CD14-positive monocyte (primary cell): ENCODE results near the gene ACSM3. TPM values are rescaled to one million over a fixed set of nuclear protein-coding genes. Genes with fewer than 3 reads are reported as not detected.

Source experiments
- DNase-seq, 3 donors: peaks; one replicate each; pipeline ENCODE4 v3.0.0-alpha.2; 2011 to 2022
- H2AFZ ChIP-seq: 2 replicates; pipeline ENCODE4 v1.6.0; 2012; ENCODE audit warnings: mild to moderate bottlenecking, low read depth, low read length, inconsistent platforms; ENCODE audit not compliant: insufficient read depth, poor library complexity, severe bottlenecking
- H3K27ac ChIP-seq, 2 donors: 1 replicate in 1 of 2; 2 replicates in 1 of 2; pipeline ENCODE4 v1.5.1; 2012 to 2013; ENCODE audit warnings: low read length in 2 of 2, control low read depth in 1 of 2, inconsistent platforms in 1 of 2, low read depth in 1 of 2, mild to moderate bottlenecking in 1 of 2
- H3K27me3 ChIP-seq, 2 donors: one replicate each; pipeline versions ENCODE4 v1.6.0 to v1.6.1; 2011 to 2013; ENCODE audit warnings: low read length in 2 of 2; ENCODE audit not compliant: control insufficient read depth in 2 of 2, insufficient read depth in 2 of 2
- H3K36me3 ChIP-seq, 2 donors: replicated peaks in 1 of 2; 1 replicate in 1 of 2; 2 replicates in 1 of 2; pipeline versions ENCODE4 v1.5.1 to v1.6.1; 2012 to 2013; ENCODE audit warnings: low read length in 2 of 2, control low read depth in 1 of 2, inconsistent platforms in 1 of 2, mild to moderate bottlenecking in 1 of 2; ENCODE audit not compliant: insufficient read depth in 2 of 2, control insufficient read depth in 1 of 2
- H3K4me1 ChIP-seq, 2 donors: 1 replicate in 1 of 2; 2 replicates in 1 of 2; pipeline versions ENCODE4 v1.5.1 to v1.6.1; 2012 to 2013; ENCODE audit warnings: low read length in 2 of 2, control low read depth in 1 of 2, inconsistent platforms in 1 of 2, mild to moderate bottlenecking in 1 of 2, moderate library complexity in 1 of 2; ENCODE audit not compliant: insufficient read depth in 2 of 2, control insufficient read depth in 1 of 2
- H3K4me2 ChIP-seq: replicated peaks from 2 replicates; pipeline ENCODE3; 2012; ENCODE audit warnings: low read length, moderate library complexity, mild to moderate bottlenecking; ENCODE audit not compliant: poor library complexity, severe bottlenecking; ENCODE audit errors: extremely low read depth
- H3K4me3 ChIP-seq, 3 experiments: fragments of 200-600 bp in 1 of 3; sonication (generic) in 1 of 3; replicated peaks in 1 of 3; 1 replicate in 2 of 3; 2 replicates in 1 of 3; pipeline ENCODE4 v1.5.1; 2011 to 2013; ENCODE audit warnings: low read length in 3 of 3, mild to moderate bottlenecking in 3 of 3, control low read depth in 2 of 3, low read depth in 2 of 3, inconsistent platforms in 1 of 3, moderate library complexity in 1 of 3
- H3K79me2 ChIP-seq: 2 replicates; pipeline ENCODE4 v1.6.0; 2012; ENCODE audit warnings: mild to moderate bottlenecking, control low read depth, inconsistent platforms, low read length, moderate library complexity; ENCODE audit not compliant: insufficient read depth
- H3K9ac ChIP-seq: 2 replicates; pipeline ENCODE4 v1.6.0; 2017; ENCODE audit warnings: low read length, mild to moderate bottlenecking; ENCODE audit not compliant: insufficient read depth, poor library complexity, severe bottlenecking
- H3K9me3 ChIP-seq, 2 donors: replicated peaks in 1 of 2; 1 replicate in 1 of 2; 2 replicates in 1 of 2; pipeline versions ENCODE4 v1.5.1 to v1.6.1; 2012 to 2013; ENCODE audit warnings: low read length in 2 of 2, control low read depth in 1 of 2; ENCODE audit not compliant: control insufficient read depth in 1 of 2, insufficient read depth in 1 of 2
- H4K20me1 ChIP-seq: 2 replicates; pipeline ENCODE4 v1.6.0; 2012; ENCODE audit warnings: mild to moderate bottlenecking, low read length, control low read depth, moderate library complexity; ENCODE audit not compliant: insufficient read depth
- H3K27ac Mint-ChIP-seq, 7 donors: one replicate each; pipeline ENCODE4 v1.8.0; 2020; ENCODE audit warnings: mild to moderate bottlenecking in 7 of 7, mixed read lengths in 7 of 7, moderate library complexity in 6 of 7, inconsistent platforms in 2 of 7
- H3K27me3 Mint-ChIP-seq, 3 donors: one replicate each; pipeline ENCODE4 v1.8.0; 2021 to 2022; ENCODE audit warnings: low read depth in 3 of 3, mild to moderate bottlenecking in 3 of 3, mixed read lengths in 3 of 3, moderate library complexity in 3 of 3, inconsistent platforms in 1 of 3
- H3K36me3 Mint-ChIP-seq, 2 donors: one replicate each; pipeline ENCODE4 v1.8.0; 2020; ENCODE audit warnings: mixed read lengths in 2 of 2, inconsistent platforms in 1 of 2, mild to moderate bottlenecking in 1 of 2
- H3K4me1 Mint-ChIP-seq: one replicate; pipeline ENCODE4 v1.8.0; 2020; ENCODE audit warnings: mild to moderate bottlenecking, mixed read lengths
- H3K4me3 Mint-ChIP-seq, 2 donors: one replicate each; pipeline ENCODE4 v1.8.0; 2020; ENCODE audit warnings: mild to moderate bottlenecking in 2 of 2, mixed read lengths in 2 of 2, moderate library complexity in 1 of 2
- H3K9me3 Mint-ChIP-seq, 7 donors: one replicate each; pipeline ENCODE4 v1.8.0; 2020 to 2022; ENCODE audit warnings: mixed read lengths in 7 of 7, mild to moderate bottlenecking in 6 of 7, moderate library complexity in 6 of 7, inconsistent platforms in 2 of 7
- WGBS: methylation state at CpG from one replicate; pipeline ENCODE4 v1.1.5; 2013; ENCODE audit warnings: missing lambda C conversion rate; ENCODE audit not compliant: insufficient coverage; 5-methylcytosine and 5-hydroxymethylcytosine counted together
- intact Hi-C, 2 donors: fragments of 100-400 bp; cut with micrococcal nuclease; formaldehyde crosslinking; loops; one replicate each; pipeline versions ENCODE4 v1.15.0 to v1.15.1; 2023
- polyA plus RNA-seq, 3 donors: library from polyadenylated mRNA; depleted of rRNA in 1 of 3; unstranded in 2 of 3; stranded (reverse) in 1 of 3; fragments of 300-500 nt in 2 of 3; fragments of >200 nt in 1 of 3; fragmentation: Illumina TruSeq in 2 of 3; gene quantifications; 1 replicate in 2 of 3; 2 replicates in 1 of 3; pipeline ENCODE4 v1.2.3, GENCODE V29; 2012 to 2021
- TF ChIP-seq, protein P1 (sequence below): fragments of 200-600 bp; IDR thresholded peaks from one replicate; pipeline ENCODE4 v1.8.0; 2022; ENCODE audit warnings: antibody characterized with exemption, mild to moderate bottlenecking

ACSM3 gene
- polyA plus RNA-seq, 3 donors, result 1.6 to 5.1 (median 1.9) TPM

DNA sequence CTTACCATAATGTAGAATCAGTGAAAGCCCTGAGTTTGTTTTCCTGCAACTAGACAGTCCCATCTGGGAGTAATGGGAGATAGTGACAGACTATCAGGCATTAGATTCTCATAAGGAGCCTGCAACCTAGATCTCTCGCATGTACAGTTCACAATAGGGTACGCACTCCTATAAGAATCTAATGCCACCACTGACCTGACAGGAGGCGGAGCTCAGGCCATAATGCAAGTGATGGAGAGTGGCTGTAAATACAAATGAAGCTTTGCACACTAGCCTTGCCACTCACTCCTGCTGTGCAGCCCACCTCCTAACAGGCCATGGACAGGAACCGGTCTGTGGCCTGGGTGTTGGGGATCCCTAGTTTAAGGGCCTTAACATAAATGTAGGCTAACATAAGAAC is 43.6 kb upstream of the ACSM3 start:
- 100% methylated on average over 2 of the region's 4 CpGs for WGBS

DNA sequence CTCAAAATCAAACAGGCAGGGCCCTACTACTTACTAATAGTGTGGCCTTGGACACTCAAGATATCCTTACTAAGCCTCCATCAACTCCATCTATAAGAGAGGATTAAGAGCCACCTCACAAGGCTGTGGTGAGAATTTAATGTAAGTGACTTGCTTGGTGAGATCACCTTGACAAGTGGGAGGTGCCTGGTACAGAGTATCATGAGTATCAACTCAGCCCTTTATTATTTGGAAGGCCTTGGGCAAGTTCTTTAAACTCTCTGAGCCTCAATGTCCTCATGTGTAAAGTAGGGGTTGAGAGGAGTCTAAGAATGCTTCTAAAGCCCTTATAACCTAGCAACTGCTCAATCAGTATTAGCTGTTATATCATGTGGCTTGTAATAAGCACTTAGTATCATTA is 37.2 kb upstream of the ACSM3 start:
- Mint-ChIP-seq H3K27ac (no peak overlapping the region), H3K4me1 (no peaks in the 10 kb centered on the region), H3K4me3 (no peak overlapping the region)

More for the DNA sequence above, 43.6 kb upstream of the ACSM3 start:
- Histone ChIP-seq H3K27ac (no peak overlapping the region), H2AFZ (no peak overlapping the region), H3K4me1 (no peaks in the 10 kb centered on the region), H3K27me3 (no peaks in the 10 kb centered on the region), H3K9ac (no peak overlapping the region), H3K4me2 (no peak overlapping the region), H3K4me3 (no peak overlapping the region), H3K36me3 (peaks cover 0 to 13% of the 10 kb centered on the region in 2 donors), H3K9me3 (peaks cover 3 to 11% of the 10 kb centered on the region in 2 donors), H4K20me1 (no peaks in the 10 kb centered on the region), H3K79me2 (no peaks in the 10 kb centered on the region)
- H3K27ac Mint-ChIP-seq, result no peak overlapping the region
- no peaks in the 10 kb centered on the region for H3K27me3 Mint-ChIP-seq
- DNase-seq, result no peak
- H3K4me3 Mint-ChIP-seq, result no peak overlapping the region
- H3K9me3 Mint-ChIP-seq, result peaks cover 6 to 12% (median 8%) of the 10 kb centered on the region in 7 donors
- peaks cover 14 to 23% of the 10 kb centered on the region in 2 donors for H3K36me3 Mint-ChIP-seq
- intact Hi-C loops, result no loop called here
- no peaks in the 10 kb centered on the region for H3K4me1 Mint-ChIP-seq
- TF ChIP-seq, protein P1, sequence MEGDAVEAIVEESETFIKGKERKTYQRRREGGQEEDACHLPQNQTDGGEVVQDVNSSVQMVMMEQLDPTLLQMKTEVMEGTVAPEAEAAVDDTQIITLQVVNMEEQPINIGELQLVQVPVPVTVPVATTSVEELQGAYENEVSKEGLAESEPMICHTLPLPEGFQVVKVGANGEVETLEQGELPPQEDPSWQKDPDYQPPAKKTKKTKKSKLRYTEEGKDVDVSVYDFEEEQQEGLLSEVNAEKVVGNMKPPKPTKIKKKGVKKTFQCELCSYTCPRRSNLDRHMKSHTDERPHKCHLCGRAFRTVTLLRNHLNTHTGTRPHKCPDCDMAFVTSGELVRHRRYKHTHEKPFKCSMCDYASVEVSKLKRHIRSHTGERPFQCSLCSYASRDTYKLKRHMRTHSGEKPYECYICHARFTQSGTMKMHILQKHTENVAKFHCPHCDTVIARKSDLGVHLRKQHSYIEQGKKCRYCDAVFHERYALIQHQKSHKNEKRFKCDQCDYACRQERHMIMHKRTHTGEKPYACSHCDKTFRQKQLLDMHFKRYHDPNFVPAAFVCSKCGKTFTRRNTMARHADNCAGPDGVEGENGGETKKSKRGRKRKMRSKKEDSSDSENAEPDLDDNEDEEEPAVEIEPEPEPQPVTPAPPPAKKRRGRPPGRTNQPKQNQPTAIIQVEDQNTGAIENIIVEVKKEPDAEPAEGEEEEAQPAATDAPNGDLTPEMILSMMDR, result no peak

More for the DNA sequence above, 37.2 kb upstream of the ACSM3 start:
- no peaks in the 10 kb centered on the region for H3K4me1 ChIP-seq
- no peak overlapping the region for H3K4me3 ChIP-seq
- H3K9me3 ChIP-seq, result no peaks in the 10 kb centered on the region
- H3K9ac ChIP-seq, result no peak overlapping the region
- Mint-ChIP-seq H3K9me3 (no peaks in the 10 kb centered on the region), H3K27me3 (no peaks in the 10 kb centered on the region), H3K36me3 (peaks cover 29 to 31% of the 10 kb centered on the region in 2 donors)
- DNase-seq, result no peak
- H3K27me3 ChIP-seq, result no peaks in the 10 kb centered on the region
- no peak overlapping the region for H2AFZ ChIP-seq
- H3K4me2 ChIP-seq, result no peak overlapping the region
- H4K20me1 ChIP-seq, result no peaks in the 10 kb centered on the region
- H3K36me3 ChIP-seq, result peaks cover under 1 to 44% of the 10 kb centered on the region in 2 donors
- H3K79me2 ChIP-seq, result no peaks in the 10 kb centered on the region
- intact Hi-C loops, result no loop called here
- H3K27ac ChIP-seq, result no peak overlapping the region
- TF ChIP-seq, protein P1, result no peak
